Stimulated activated CD4-positive, alpha-beta T cell treated with anti-CD3 and anti-CD28 coated beads, Interleukin-12 subunit alpha, Interleukin-12 subunit beta, amount 100 ng/mL, for 24 hours (primary cell): ENCODE results near the gene PCDHGB5.
A peak's percentile ranks its signal among the peaks of the same experiment; 100 is the strongest.
"Not testable (repeated sequence)": the region's sequence is repeated elsewhere in the genome, so short reads cannot be mapped to it uniquely, and the experiment has no call there.

Experiments used
- DNase-seq, 2 experiments: peaks; one replicate each; pipeline ENCODE4 v3.0.0-alpha.2; 2020; ENCODE audit warnings: low read depth in 2 of 2

PCDHGB5 gene

GRCh38 chr5:141412854-141413539 lies 15.2 kb downstream of the PCDHGB5 start, which contains the start of gene PCDHGA10:
PCDHGA10 (plus strand) TSS chr5:141412987; CDS start chr5:141413176, 189 bp downstream.
- DNase-seq = peak in 1 of 2 experiments; percentile 50

GRCh38 chr5:141413540-141414069 lies 15.9 kb downstream of the PCDHGB5 start:
- DNase-seq = no peak

GRCh38 chr5:141414548-141415274 lies 17.0 kb downstream of the PCDHGB5 start:
- DNase-seq = not testable (repeated sequence)

GRCh38 chr5:141415275-141415618 lies 17.5 kb downstream of the PCDHGB5 start:
- DNase-seq = not testable (repeated sequence)

- peak in 1 of 2 experiments; percentile 54 for DNase-seq
Measured at GRCh38 chr5:141417494-141418172, 19.9 kb downstream of the PCDHGB5 start, which contains the start of gene PCDHGB7. PCDHGB7 (plus strand) TSS chr5:141417677; CDS start chr5:141417860, 183 bp downstream.

- no peak for DNase-seq
Measured at GRCh38 chr5:141419074-141419880, 21.5 kb downstream of the PCDHGB5 start.

GRCh38 chr5:141420855-141421488 lies 23.2 kb downstream of the PCDHGB5 start, which contains the start of gene PCDHGA11:
PCDHGA11 (plus strand) TSS chr5:141421051; CDS start chr5:141421228, 177 bp downstream.
- DNase-seq = peak in 1 of 2 experiments; percentile 50

- DNase-seq = no peak
Measured at GRCh38 chr5:141421489-141421855, 23.7 kb downstream of the PCDHGB5 start.

- DNase-seq = no peak
Measured at GRCh38 chr5:141422742-141423291, 25.1 kb downstream of the PCDHGB5 start.

GRCh38 chr5:141427783-141428426 lies 30.2 kb downstream of the PCDHGB5 start:
- no peak for DNase-seq

- DNase-seq = no peak
Measured at GRCh38 chr5:141430332-141431113, 32.8 kb downstream of the PCDHGB5 start, which contains the start of gene PCDHGA12. PCDHGA12 (plus strand) TSS chr5:141430507; CDS start chr5:141430760, 253 bp downstream.

GRCh38 chr5:141431286-141431685 lies 33.5 kb downstream of the PCDHGB5 start:
- DNase-seq = no peak

GRCh38 chr5:141432308-141432707 lies 34.6 kb downstream of the PCDHGB5 start:
- not testable (repeated sequence) for DNase-seq

GRCh38 chr5:141432726-141433125 lies 35.0 kb downstream of the PCDHGB5 start:
- not testable (repeated sequence) for DNase-seq

GRCh38 chr5:141434006-141434405 lies 36.3 kb downstream of the PCDHGB5 start:
- no peak for DNase-seq

GRCh38 chr5:141437221-141437620 lies 39.5 kb downstream of the PCDHGB5 start:
- DNase-seq = no peak

GRCh38 chr5:141439411-141440141 lies 41.8 kb downstream of the PCDHGB5 start:
- DNase-seq = no peak

GRCh38 chr5:141440341-141440740 lies 42.6 kb downstream of the PCDHGB5 start:
- no peak for DNase-seq
